Measurements from ENCODE around the gene TMEM200B. TPM values are rescaled to one million over a fixed set of nuclear protein-coding genes. Genes with fewer than 3 reads are reported as not detected.

TMEM200B gene
- total and polyA plus RNA-seq, 2 donors (not counting 1 experiment from before 2014, with no cell fraction given) = not detected

DNA sequence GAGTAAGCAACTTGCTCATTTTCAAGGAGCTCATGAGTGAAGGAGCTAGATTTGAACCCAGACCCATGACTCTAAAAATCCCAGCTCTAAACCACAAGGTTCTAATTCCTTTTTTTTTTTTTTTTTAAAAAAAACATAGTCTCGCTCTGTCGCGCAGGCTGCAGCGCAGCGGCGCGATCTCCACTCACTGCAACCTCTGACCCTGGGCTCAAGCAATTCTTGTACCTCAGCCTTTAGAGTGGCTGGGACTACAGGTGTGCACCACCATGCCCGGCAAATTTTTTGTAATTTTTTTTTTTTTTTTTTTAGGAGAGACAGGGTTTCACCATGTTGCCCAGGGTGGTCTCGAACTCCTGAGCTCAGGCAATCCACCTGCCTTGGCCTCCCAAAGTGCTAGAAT, 44.2 kb upstream of the TMEM200B start:
- ChIA-PET POLR2A (no interaction called here), CTCF (interaction anchor here (0.7 to 1.9 kb wide), 3 partner anchors 14 to 35 kb away, joined by 3 to 6 read pairs (median 4); partner anchors contain the start of gene SRSF4)
- Histone ChIP-seq H3K4me2 (replicated peaks; ENCODE audit: low read depth, low read length, poor library complexity, severe bottlenecking) (no peak overlapping the region), H3K9ac (ENCODE audit: low read length) (no peak overlapping the region), H3K4me3 (ENCODE audit: control extremely low read depth in 1 of 5, extremely low read depth in 1 of 5, insufficient read depth in 1 of 5, low read depth in 2 of 5, low read length in 4 of 5) (no peak overlapping the region), H3K27ac (ENCODE audit: low read length in 2 of 2) (no peak overlapping the region), H3K79me2 (ENCODE audit: control insufficient read depth, insufficient read depth, low read length) (peaks cover 98% of the 10 kb centered on the region), H3K9me3 (ENCODE audit: control extremely low read depth in 1 of 3, control insufficient read depth in 2 of 3, insufficient read depth in 1 of 3, low read length in 2 of 3) (no peaks in the 10 kb centered on the region), H2AFZ (ENCODE audit: insufficient read depth, low read depth, low read length, poor library complexity, severe bottlenecking) (no peak overlapping the region), H3K36me3 (replicated peaks in 1 of 2; ENCODE audit: control extremely low read depth in 1 of 2, control insufficient read depth in 1 of 2, extremely low read depth in 1 of 2, insufficient read depth in 2 of 2, low read length in 1 of 2) (peaks cover 21 to 48% of the 10 kb centered on the region in 2 experiments), H3K4me1 (ENCODE audit: control insufficient read depth in 2 of 2, insufficient read depth in 2 of 2, low read length in 2 of 2) (peaks cover 17 to 23% of the 10 kb centered on the region in 2 donors), H4K20me1 (ENCODE audit: control insufficient read depth, insufficient read depth, low read length, poor library complexity, severe bottlenecking) (peaks cover 99% of the 10 kb centered on the region), H3K27me3 (replicated peaks in 1 of 4; ENCODE audit: control extremely low read depth in 1 of 4, control insufficient read depth in 3 of 4, insufficient read depth in 4 of 4, low read length in 3 of 4) (no peaks in the 10 kb centered on the region)
- DNase-seq (no peak), ATAC-seq (ENCODE audit: low read depth) (no peak)
- H3K4me3 Mint-ChIP-seq = no peak overlapping the region
- no peak overlapping the region for H3K27ac Mint-ChIP-seq
- TF ChIP-seq EZH2 (IDR thresholded peaks at IDR 0.05; ENCODE audit: borderline replicate concordance, insufficient read depth, low read depth, low read length, poor library complexity, severe bottlenecking) = no peak
- TF ChIP-seq, protein P1, sequence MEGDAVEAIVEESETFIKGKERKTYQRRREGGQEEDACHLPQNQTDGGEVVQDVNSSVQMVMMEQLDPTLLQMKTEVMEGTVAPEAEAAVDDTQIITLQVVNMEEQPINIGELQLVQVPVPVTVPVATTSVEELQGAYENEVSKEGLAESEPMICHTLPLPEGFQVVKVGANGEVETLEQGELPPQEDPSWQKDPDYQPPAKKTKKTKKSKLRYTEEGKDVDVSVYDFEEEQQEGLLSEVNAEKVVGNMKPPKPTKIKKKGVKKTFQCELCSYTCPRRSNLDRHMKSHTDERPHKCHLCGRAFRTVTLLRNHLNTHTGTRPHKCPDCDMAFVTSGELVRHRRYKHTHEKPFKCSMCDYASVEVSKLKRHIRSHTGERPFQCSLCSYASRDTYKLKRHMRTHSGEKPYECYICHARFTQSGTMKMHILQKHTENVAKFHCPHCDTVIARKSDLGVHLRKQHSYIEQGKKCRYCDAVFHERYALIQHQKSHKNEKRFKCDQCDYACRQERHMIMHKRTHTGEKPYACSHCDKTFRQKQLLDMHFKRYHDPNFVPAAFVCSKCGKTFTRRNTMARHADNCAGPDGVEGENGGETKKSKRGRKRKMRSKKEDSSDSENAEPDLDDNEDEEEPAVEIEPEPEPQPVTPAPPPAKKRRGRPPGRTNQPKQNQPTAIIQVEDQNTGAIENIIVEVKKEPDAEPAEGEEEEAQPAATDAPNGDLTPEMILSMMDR (IDR thresholded peaks at IDR 0.05) = no peak
- H3K4me1 Mint-ChIP-seq = peaks cover 46% of the 10 kb centered on the region
- H3K27me3 Mint-ChIP-seq = no peaks in the 10 kb centered on the region
- intact Hi-C loops (cut with micrococcal nuclease) = no loop called here
- WGBS (ENCODE audit: insufficient coverage) = 100% methylated on average over 7 of the region's 9 CpGs
- H3K9me3 Mint-ChIP-seq (ENCODE audit: insufficient read depth) = no peaks in the 10 kb centered on the region

DNA sequence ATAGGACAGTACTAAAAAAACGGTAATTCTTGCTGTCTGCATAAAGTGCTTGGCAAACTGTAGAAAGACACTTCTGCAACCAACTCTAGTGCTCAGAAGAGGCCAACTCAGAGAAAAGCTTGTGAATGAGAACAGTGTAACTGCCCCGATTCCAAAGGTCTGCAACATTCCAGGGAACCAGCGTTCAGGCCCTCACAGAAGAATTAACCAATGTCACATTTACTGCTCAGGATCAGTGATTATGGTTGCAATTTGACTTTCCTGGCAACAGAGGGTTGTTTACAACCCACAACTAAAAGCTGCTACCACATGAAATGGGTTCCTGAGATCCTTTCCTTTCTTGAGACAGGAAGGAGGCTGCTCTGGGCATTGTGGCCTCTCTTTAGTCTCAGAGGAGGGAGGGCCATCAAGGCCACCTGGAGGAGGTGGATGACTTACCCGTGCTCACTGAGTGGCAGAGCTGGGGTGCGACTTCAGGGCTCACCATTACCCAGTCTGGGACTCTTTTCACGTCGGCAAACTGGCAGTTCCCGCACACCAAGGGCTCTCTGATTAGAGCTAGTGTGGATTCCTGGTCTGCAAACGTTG, 42.7 kb upstream of the TMEM200B start:
- peaks cover 26 to 51% of the 10 kb centered on the region in 2 experiments for H3K36me3 ChIP-seq (replicated peaks in 1 of 2; ENCODE audit: control extremely low read depth in 1 of 2, control insufficient read depth in 1 of 2, extremely low read depth in 1 of 2, insufficient read depth in 2 of 2, low read length in 1 of 2)
- Mint-ChIP-seq H3K27me3 (no peaks in the 10 kb centered on the region), H3K4me3 (no peak overlapping the region), H3K27ac (no peak overlapping the region), H3K4me1 (peaks cover 34% of the 10 kb centered on the region), H3K9me3 (ENCODE audit: insufficient read depth) (no peaks in the 10 kb centered on the region)
- peaks cover 96% of the 10 kb centered on the region for H3K79me2 ChIP-seq (ENCODE audit: control insufficient read depth, insufficient read depth, low read length)
- H3K9ac ChIP-seq (ENCODE audit: low read length) = no peak overlapping the region
- H4K20me1 ChIP-seq (ENCODE audit: control insufficient read depth, insufficient read depth, low read length, poor library complexity, severe bottlenecking) = peaks cover 99% of the 10 kb centered on the region
- H3K4me1 ChIP-seq (ENCODE audit: control insufficient read depth in 2 of 2, insufficient read depth in 2 of 2, low read length in 2 of 2) = peaks cover 12 to 19% of the 10 kb centered on the region in 2 donors
- ChIA-PET POLR2A (no interaction called here), CTCF (interaction anchor here (1.8 to 1.9 kb wide), 2 partner anchors 16 to 36 kb away, joined by 4 to 6 read pairs; partner anchors contain the start of gene SRSF4)
- no peaks in the 10 kb centered on the region for H3K27me3 ChIP-seq (replicated peaks in 1 of 4; ENCODE audit: control extremely low read depth in 1 of 4, control insufficient read depth in 3 of 4, insufficient read depth in 4 of 4, low read length in 3 of 4)
- intact Hi-C loops (cut with micrococcal nuclease) = no loop called here
- no peak overlapping the region for H2AFZ ChIP-seq (ENCODE audit: insufficient read depth, low read depth, low read length, poor library complexity, severe bottlenecking)
- WGBS (ENCODE audit: insufficient coverage) = 76% methylated on average over 8 of the region's 9 CpGs
- ATAC-seq (ENCODE audit: low read depth) = no peak
- H3K9me3 ChIP-seq (ENCODE audit: control extremely low read depth in 1 of 3, control insufficient read depth in 2 of 3, insufficient read depth in 1 of 3, low read length in 2 of 3) = no peaks in the 10 kb centered on the region
- H3K4me2 ChIP-seq (replicated peaks; ENCODE audit: low read depth, low read length, poor library complexity, severe bottlenecking) = no peak overlapping the region
- no peak overlapping the region for H3K4me3 ChIP-seq (ENCODE audit: control extremely low read depth in 1 of 5, extremely low read depth in 1 of 5, insufficient read depth in 1 of 5, low read depth in 2 of 5, low read length in 4 of 5)
- no peak for TF ChIP-seq EZH2 (IDR thresholded peaks at IDR 0.05; ENCODE audit: borderline replicate concordance, insufficient read depth, low read depth, low read length, poor library complexity, severe bottlenecking)
- TF ChIP-seq, protein P1 (IDR thresholded peaks at IDR 0.05) = no peak
- H3K27ac ChIP-seq (ENCODE audit: low read length in 2 of 2) = no peak overlapping the region
- DNase-seq = no peak

Data from B cell (primary cell).